Measurements from ENCODE around the gene SPRED2. TPM values are rescaled to one million over a fixed set of nuclear protein-coding genes. Genes with fewer than 3 reads are reported as not detected.

Gene SPRED2
- total and polyA plus RNA-seq, 10 donors = 3.5 to 26.4 (median 13.8) TPM

DNA sequence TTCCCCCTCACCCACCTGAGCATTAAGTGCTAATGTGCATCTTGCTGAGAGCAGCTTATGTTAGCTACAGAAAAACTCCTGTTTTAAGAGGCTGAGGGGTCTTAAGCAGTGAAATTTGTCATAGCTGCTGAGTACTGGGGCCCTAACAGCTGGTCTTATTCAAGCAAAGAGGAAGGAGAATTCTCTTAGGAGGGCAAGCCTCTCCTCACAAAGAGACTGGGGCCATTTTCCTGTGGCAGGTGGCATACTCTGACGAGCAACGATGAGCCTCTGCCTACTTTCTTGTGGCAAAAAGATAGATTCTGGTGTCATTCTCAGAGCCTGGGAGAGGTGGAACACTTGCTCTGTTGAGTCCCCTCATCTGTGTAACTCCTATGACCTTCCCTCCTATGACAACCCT lies 53.2 kb downstream of the SPRED2 start:
- 55 to 79% (median 74%) methylated on average over 2 of the region's 2 CpGs for WGBS, 5 donors
- Histone ChIP-seq H3K4me1 (peaks cover 23 to 50% (median 37%) of the 10 kb centered on the region in 6 donors), H3K27ac (no peak overlapping the region), H3K4me3 (no peak overlapping the region), H3K27me3 (replicated peaks in 1 of 7) (no peaks in the 10 kb centered on the region), H3K9me3 (no peaks in the 10 kb centered on the region), H3K36me3 (no peaks in the 10 kb centered on the region)
- no peak for TF ChIP-seq POLR2A (IDR thresholded peaks at IDR 0.05)
- no peak for TF ChIP-seq POLR2AphosphoS5 (IDR thresholded peaks at IDR 0.05)
- TF ChIP-seq CTCF (IDR thresholded peaks at IDR 0.05 in 8 of 11, conservative IDR thresholded peaks at IDR 0.05 in 3 of 11) = no peak
- intact Hi-C loops (cut with DNase I; ENCODE audit: low total_unique reads) = no loop called here
- no peak for DNase-seq

GRCh38 chr2:65378290-65378689 lies 54.1 kb downstream of the SPRED2 start:
- peaks cover 14 to 40% (median 27%) of the 10 kb centered on the region in 6 donors for H3K4me1 ChIP-seq
- no peak for TF ChIP-seq CTCF (IDR thresholded peaks at IDR 0.05 in 8 of 11, conservative IDR thresholded peaks at IDR 0.05 in 3 of 11)
- no peak for DNase-seq
- no peaks in the 10 kb centered on the region for H3K36me3 ChIP-seq
- H3K27ac ChIP-seq = no peak overlapping the region
- H3K9me3 ChIP-seq = no peaks in the 10 kb centered on the region
- H3K4me3 ChIP-seq = no peak overlapping the region
- 91 to 93% (median 92%) methylated on average over 4 of the region's 4 CpGs for WGBS, 5 donors
- intact Hi-C loops (cut with DNase I; ENCODE audit: low total_unique reads) = no loop called here
- no peaks in the 10 kb centered on the region for H3K27me3 ChIP-seq (replicated peaks in 1 of 7)

GRCh38 chr2:65377556-65378192 lies 54.7 kb downstream of the SPRED2 start:
- no peak for DNase-seq
- intact Hi-C loops (cut with DNase I; ENCODE audit: low total_unique reads) = no loop called here
- 22 to 45% (median 30%) methylated on average over 4 to 5 of the region's 5 CpGs for WGBS, 5 donors
- H3K27ac ChIP-seq = no peak overlapping the region
- TF ChIP-seq POLR2AphosphoS5 (IDR thresholded peaks at IDR 0.05) = no peak
- no peak for TF ChIP-seq CTCF (IDR thresholded peaks at IDR 0.05 in 8 of 11, conservative IDR thresholded peaks at IDR 0.05 in 3 of 11)
- TF ChIP-seq POLR2A (IDR thresholded peaks at IDR 0.05) = no peak
- H3K4me1 ChIP-seq = peaks cover 10 to 34% (median 21%) of the 10 kb centered on the region in 6 donors
- H3K36me3 ChIP-seq = no peaks in the 10 kb centered on the region
- H3K4me3 ChIP-seq = no peak overlapping the region
- no peaks in the 10 kb centered on the region for H3K27me3 ChIP-seq (replicated peaks in 1 of 7)
- H3K9me3 ChIP-seq = no peaks in the 10 kb centered on the region

GRCh38 chr2:65375723-65376122 lies 56.7 kb downstream of the SPRED2 start:
- DNase-seq = no peak
- Histone ChIP-seq H3K4me3 (no peak overlapping the region), H3K27me3 (replicated peaks in 1 of 7) (no peaks in the 10 kb centered on the region), H3K27ac (no peak overlapping the region), H3K36me3 (no peaks in the 10 kb centered on the region), H3K9me3 (no peaks in the 10 kb centered on the region), H3K4me1 (peaks cover 0 to 26% (median 10%) of the 10 kb centered on the region in 6 donors)
- 85 to 95% (median 94%) methylated on average over 4 of the region's 4 CpGs for WGBS, 5 donors
- intact Hi-C loops (cut with DNase I; ENCODE audit: low total_unique reads) = no loop called here
- no peak for TF ChIP-seq CTCF (IDR thresholded peaks at IDR 0.05 in 8 of 11, conservative IDR thresholded peaks at IDR 0.05 in 3 of 11)
- TF ChIP-seq POLR2AphosphoS5 (IDR thresholded peaks at IDR 0.05) = no peak
- no peak for TF ChIP-seq POLR2A (IDR thresholded peaks at IDR 0.05)

Measured in spleen (tissue), 11 donors.